ENCODE measurements around the gene APOA4. TPM values are rescaled to one million over a fixed set of nuclear protein-coding genes. Genes with fewer than 3 reads are reported as not detected.

The APOA4 gene
- total and polyA plus RNA-seq, 11 donors = 0.86 TPM; not detected in 10

DNA sequence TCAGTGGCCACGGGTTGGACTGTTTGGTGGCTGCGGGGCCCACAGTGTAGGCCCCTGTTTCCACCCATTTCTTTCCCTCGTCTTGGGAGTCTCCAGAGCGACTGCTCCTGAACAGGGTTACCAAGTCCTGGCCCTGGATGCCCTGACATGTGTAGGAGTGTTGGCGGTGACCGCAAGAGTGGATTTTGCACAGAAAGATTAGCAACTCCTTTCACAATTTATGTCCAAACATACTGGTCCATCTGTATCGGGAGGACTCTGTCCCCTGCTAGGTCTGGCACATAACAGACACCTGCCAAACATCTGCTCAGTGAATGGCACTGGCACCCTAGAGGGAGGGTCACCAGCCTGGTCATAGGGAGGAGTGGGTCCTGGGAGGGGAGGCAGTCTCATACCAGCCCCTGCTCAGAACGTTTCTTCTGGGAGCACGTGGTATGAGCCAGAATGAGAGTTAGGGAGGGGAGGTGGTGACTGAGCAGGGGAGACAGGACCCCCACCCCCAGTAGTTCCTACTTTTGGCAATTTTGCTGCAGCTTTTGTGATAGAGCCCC is 17.7 kb upstream of the APOA4 start:
- 59 to 86% (median 72%) methylated on average over 9 of the region's 9 CpGs for WGBS, 4 donors
- DNase-seq = no peak
- H3K4me3 ChIP-seq = no peak overlapping the region
- TF ChIP-seq, protein P1, sequence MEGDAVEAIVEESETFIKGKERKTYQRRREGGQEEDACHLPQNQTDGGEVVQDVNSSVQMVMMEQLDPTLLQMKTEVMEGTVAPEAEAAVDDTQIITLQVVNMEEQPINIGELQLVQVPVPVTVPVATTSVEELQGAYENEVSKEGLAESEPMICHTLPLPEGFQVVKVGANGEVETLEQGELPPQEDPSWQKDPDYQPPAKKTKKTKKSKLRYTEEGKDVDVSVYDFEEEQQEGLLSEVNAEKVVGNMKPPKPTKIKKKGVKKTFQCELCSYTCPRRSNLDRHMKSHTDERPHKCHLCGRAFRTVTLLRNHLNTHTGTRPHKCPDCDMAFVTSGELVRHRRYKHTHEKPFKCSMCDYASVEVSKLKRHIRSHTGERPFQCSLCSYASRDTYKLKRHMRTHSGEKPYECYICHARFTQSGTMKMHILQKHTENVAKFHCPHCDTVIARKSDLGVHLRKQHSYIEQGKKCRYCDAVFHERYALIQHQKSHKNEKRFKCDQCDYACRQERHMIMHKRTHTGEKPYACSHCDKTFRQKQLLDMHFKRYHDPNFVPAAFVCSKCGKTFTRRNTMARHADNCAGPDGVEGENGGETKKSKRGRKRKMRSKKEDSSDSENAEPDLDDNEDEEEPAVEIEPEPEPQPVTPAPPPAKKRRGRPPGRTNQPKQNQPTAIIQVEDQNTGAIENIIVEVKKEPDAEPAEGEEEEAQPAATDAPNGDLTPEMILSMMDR (IDR thresholded peaks at IDR 0.05) = no peak
- TF ChIP-seq POLR2A (IDR thresholded peaks at IDR 0.05) = no peak
- no peak overlapping the region for H3K27ac ChIP-seq
- no peaks in the 10 kb centered on the region for H3K27me3 ChIP-seq
- H3K9me3 ChIP-seq = no peaks in the 10 kb centered on the region
- intact Hi-C loops (cut with DNase I) = no loop called here
- peaks cover 0 to 53% (median 19%) of the 10 kb centered on the region in 12 donors for H3K4me1 ChIP-seq
- peaks cover 0 to 30% (median 25%) of the 10 kb centered on the region in 9 donors for H3K36me3 ChIP-seq
- no peak for ATAC-seq

DNA sequence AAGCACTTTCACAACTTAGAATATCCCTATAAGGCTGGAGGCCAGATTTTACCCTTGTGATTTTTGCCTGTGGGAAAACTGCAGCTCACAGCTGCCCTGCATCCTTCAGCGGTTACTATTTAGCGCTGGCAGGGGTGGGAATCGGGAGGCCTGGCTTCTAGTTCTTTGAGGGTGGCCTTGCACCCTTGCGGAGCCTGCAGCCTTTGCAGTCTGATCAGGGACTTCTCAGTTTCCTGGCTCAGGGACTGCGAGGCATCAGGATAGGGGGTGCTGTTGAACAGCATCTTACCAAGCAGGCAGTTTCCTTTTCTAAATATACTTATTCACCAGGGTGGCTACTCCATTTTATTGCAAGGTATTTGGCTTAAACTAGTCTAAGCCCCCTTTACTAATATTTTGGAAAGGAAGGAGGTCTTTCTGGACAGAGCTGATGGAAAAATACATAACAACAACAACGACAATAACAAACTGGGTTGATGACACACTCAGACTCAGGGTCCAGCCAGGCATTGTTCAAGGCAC is 17.2 kb upstream of the APOA4 start:
- ATAC-seq = no peak
- Histone ChIP-seq H3K36me3 (peaks cover 0 to 25% (median 20%) of the 10 kb centered on the region in 9 donors), H3K27ac (no peak overlapping the region), H3K4me3 (no peak overlapping the region), H3K9me3 (no peaks in the 10 kb centered on the region), H3K27me3 (no peaks in the 10 kb centered on the region), H3K4me1 (peaks cover 0 to 58% (median 22%) of the 10 kb centered on the region in 12 donors)
- intact Hi-C loops (cut with DNase I) = no loop called here
- TF ChIP-seq POLR2A (IDR thresholded peaks at IDR 0.05) = no peak
- TF ChIP-seq, protein P1 (IDR thresholded peaks at IDR 0.05) = peak in 8 of 12 donors; percentile 6 to 48 (median 16)
- 47 to 61% (median 52%) methylated on average over 6 of the region's 6 CpGs for WGBS, 4 donors
- no peak for DNase-seq

DNA sequence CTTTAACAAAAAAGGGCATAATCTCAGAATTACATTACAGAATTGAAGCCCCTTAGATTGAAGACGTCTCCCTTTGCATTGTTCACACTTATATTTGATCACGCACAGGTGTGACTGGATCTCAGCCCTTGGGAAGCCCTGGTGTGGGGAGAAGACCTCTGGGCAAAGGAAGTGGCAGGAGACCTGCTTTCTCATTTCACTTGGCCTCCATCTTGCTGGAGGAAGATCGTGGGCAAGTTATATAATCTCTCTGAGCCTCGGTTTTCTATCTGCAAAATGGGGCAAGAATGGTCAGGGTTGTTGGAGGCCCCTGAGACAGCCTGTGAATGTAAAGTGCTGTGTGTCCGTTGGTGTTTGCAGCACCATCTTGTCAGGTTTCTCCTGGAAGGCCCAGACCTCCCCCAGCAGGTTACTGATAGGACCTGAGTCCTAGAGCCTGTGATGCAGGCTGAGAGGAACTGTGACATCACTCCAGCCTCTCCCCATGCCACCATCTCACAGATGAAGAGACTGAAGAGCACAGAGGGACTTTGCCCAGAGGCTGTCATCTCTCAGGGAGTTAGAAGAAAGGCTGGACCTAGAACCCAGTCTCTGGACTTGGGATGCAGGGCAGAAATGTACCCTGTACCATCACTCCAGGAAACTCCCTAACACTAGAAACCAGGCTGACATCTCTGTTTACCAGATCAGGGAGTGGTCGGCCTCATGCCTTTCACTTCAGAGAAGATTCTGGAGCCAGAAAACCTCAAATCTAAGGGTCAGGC is 15.4 kb upstream of the APOA4 start:
- H3K27ac ChIP-seq = no peak overlapping the region
- H3K27me3 ChIP-seq = no peaks in the 10 kb centered on the region
- 91 to 94% (median 92%) methylated on average over 6 of the region's 6 CpGs for WGBS, 4 donors
- peaks cover 0 to 62% (median 29%) of the 10 kb centered on the region in 12 donors for H3K4me1 ChIP-seq
- ATAC-seq (no peak), DNase-seq (no peak)
- H3K9me3 ChIP-seq = no peaks in the 10 kb centered on the region
- H3K4me3 ChIP-seq = no peak overlapping the region
- intact Hi-C loops (cut with DNase I) = loop anchor here in 3 of 10 donors (5.0 kb wide), 1 partner anchor 46 kb away; the partner anchor contains the start of gene APOA5 (in 3 of the 3)
- TF ChIP-seq, protein P1 (IDR thresholded peaks at IDR 0.05) = no peak
- TF ChIP-seq POLR2A (IDR thresholded peaks at IDR 0.05) = no peak
- H3K36me3 ChIP-seq = peaks cover 0 to 8% (median 6%) of the 10 kb centered on the region in 9 donors
